Measurements from ENCODE around the gene ENTREP1. TPM values are rescaled to one million over a fixed set of nuclear protein-coding genes. Genes with fewer than 3 reads are reported as not detected.

Gene ENTREP1
- total and polyA plus RNA-seq, 2 experiments from 2014 or later, result 5.7 to 10.0 TPM

DNA sequence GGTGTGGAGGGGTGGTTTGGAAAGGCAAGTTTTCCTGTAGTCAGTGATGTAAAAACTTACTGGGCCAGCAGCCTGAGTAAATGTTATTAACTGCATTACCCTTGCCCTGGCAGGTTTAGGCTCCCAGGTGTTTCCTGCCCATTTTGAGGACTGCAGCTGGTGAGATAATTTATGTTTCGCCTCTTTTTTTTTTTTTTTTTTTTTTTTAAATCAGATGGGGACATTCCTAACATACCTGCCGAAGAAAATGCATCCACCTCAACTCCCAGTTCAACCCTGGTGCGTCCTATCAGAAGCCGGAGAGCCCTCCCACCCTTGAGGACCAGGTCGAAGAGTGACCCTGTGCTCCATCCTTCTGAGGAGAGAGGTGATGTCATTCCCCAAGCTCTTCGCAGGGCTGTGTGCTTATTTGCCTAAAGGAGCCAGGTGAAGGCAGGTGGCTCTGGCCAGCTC lies 60.6 kb downstream of the ENTREP1 start (continued):
- TF ChIP-seq, protein P1, sequence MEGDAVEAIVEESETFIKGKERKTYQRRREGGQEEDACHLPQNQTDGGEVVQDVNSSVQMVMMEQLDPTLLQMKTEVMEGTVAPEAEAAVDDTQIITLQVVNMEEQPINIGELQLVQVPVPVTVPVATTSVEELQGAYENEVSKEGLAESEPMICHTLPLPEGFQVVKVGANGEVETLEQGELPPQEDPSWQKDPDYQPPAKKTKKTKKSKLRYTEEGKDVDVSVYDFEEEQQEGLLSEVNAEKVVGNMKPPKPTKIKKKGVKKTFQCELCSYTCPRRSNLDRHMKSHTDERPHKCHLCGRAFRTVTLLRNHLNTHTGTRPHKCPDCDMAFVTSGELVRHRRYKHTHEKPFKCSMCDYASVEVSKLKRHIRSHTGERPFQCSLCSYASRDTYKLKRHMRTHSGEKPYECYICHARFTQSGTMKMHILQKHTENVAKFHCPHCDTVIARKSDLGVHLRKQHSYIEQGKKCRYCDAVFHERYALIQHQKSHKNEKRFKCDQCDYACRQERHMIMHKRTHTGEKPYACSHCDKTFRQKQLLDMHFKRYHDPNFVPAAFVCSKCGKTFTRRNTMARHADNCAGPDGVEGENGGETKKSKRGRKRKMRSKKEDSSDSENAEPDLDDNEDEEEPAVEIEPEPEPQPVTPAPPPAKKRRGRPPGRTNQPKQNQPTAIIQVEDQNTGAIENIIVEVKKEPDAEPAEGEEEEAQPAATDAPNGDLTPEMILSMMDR (conservative IDR thresholded peaks at IDR 0.05; ENCODE audit: low read depth in 2 of 2), result no peak

DNA sequence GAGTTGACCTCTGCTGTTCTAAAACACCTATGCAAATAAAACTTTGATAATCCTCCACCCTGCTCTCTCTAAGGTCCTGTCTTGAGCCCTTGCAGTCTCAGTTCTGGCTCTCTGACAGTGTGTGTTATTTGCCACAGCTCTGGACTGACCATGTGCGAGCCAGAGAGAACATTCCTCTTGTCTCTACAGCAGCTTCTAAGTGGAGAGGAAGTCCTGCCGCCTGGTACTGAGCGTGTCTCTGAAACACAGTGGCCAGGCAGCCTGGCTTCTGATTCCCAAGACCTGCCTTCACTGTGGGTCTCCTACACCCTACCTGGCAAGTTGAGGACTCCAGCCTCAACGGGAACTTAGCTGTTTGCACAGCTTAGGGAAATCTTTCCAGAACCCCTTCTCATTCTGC lies 61.6 kb downstream of the ENTREP1 start:
- H3K4me3 ChIP-seq, result no peak overlapping the region
- no peaks in the 10 kb centered on the region for H4K20me1 ChIP-seq (replicated peaks; ENCODE audit: insufficient read depth)
- peaks cover 7% of the 10 kb centered on the region for H3K27me3 Mint-ChIP-seq (ENCODE audit: insufficient read depth, low read depth, poor library complexity)
- TF ChIP-seq STAT1 (IDR thresholded peaks at IDR 0.05; ENCODE audit: unreplicated experiment) (no peak), CREB1 (CRISPR knock-in tag; IDR thresholded peaks at IDR 0.05; ENCODE audit: low read depth) (no peak), EZH2phosphoT487 (IDR thresholded peaks at IDR 0.05; ENCODE audit: unreplicated experiment) (no peak)
- TF ChIP-seq, protein P2, sequence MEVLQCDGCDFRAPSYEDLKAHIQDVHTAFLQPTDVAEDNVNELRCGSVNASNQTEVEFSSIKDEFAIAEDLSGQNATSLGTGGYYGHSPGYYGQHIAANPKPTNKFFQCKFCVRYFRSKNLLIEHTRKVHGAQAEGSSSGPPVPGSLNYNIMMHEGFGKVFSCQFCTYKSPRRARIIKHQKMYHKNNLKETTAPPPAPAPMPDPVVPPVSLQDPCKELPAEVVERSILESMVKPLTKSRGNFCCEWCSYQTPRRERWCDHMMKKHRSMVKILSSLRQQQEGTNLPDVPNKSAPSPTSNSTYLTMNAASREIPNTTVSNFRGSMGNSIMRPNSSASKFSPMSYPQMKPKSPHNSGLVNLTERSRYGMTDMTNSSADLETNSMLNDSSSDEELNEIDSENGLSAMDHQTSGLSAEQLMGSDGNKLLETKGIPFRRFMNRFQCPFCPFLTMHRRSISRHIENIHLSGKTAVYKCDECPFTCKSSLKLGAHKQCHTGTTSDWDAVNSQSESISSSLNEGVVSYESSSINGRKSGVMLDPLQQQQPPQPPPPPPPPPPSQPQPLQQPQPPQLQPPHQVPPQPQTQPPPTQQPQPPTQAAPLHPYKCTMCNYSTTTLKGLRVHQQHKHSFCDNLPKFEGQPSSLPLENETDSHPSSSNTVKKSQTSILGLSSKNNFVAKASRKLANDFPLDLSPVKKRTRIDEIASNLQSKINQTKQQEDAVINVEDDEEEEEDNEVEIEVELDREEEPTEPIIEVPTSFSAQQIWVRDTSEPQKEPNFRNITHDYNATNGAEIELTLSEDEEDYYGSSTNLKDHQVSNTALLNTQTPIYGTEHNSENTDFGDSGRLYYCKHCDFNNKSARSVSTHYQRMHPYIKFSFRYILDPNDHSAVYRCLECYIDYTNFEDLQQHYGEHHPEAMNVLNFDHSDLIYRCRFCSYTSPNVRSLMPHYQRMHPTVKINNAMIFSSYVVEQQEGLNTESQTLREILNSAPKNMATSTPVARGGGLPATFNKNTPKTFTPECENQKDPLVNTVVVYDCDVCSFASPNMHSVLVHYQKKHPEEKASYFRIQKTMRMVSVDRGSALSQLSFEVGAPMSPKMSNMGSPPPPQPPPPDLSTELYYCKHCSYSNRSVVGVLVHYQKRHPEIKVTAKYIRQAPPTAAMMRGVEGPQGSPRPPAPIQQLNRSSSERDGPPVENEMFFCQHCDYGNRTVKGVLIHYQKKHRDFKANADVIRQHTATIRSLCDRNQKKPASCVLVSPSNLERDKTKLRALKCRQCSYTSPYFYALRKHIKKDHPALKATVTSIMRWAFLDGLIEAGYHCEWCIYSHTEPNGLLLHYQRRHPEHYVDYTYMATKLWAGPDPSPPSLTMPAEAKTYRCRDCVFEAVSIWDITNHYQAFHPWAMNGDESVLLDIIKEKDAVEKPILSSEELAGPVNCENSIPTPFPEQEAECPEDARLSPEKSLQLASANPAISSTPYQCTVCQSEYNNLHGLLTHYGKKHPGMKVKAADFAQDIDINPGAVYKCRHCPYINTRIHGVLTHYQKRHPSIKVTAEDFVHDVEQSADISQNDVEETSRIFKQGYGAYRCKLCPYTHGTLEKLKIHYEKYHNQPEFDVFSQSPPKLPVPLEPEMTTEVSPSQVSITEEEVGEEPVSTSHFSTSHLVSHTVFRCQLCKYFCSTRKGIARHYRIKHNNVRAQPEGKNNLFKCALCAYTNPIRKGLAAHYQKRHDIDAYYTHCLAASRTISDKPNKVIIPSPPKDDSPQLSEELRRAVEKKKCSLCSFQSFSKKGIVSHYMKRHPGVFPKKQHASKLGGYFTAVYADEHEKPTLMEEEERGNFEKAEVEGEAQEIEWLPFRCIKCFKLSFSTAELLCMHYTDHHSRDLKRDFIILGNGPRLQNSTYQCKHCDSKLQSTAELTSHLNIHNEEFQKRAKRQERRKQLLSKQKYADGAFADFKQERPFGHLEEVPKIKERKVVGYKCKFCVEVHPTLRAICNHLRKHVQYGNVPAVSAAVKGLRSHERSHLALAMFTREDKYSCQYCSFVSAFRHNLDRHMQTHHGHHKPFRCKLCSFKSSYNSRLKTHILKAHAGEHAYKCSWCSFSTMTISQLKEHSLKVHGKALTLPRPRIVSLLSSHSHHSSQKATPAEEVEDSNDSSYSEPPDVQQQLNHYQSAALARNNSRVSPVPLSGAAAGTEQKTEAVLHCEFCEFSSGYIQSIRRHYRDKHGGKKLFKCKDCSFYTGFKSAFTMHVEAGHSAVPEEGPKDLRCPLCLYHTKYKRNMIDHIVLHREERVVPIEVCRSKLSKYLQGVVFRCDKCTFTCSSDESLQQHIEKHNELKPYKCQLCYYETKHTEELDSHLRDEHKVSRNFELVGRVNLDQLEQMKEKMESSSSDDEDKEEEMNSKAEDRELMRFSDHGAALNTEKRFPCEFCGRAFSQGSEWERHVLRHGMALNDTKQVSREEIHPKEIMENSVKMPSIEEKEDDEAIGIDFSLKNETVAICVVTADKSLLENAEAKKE (CRISPR knock-in tag; IDR thresholded peaks at IDR 0.05), result no peak
- TF ChIP-seq, protein P3, sequence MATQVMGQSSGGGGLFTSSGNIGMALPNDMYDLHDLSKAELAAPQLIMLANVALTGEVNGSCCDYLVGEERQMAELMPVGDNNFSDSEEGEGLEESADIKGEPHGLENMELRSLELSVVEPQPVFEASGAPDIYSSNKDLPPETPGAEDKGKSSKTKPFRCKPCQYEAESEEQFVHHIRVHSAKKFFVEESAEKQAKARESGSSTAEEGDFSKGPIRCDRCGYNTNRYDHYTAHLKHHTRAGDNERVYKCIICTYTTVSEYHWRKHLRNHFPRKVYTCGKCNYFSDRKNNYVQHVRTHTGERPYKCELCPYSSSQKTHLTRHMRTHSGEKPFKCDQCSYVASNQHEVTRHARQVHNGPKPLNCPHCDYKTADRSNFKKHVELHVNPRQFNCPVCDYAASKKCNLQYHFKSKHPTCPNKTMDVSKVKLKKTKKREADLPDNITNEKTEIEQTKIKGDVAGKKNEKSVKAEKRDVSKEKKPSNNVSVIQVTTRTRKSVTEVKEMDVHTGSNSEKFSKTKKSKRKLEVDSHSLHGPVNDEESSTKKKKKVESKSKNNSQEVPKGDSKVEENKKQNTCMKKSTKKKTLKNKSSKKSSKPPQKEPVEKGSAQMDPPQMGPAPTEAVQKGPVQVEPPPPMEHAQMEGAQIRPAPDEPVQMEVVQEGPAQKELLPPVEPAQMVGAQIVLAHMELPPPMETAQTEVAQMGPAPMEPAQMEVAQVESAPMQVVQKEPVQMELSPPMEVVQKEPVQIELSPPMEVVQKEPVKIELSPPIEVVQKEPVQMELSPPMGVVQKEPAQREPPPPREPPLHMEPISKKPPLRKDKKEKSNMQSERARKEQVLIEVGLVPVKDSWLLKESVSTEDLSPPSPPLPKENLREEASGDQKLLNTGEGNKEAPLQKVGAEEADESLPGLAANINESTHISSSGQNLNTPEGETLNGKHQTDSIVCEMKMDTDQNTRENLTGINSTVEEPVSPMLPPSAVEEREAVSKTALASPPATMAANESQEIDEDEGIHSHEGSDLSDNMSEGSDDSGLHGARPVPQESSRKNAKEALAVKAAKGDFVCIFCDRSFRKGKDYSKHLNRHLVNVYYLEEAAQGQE (IDR thresholded peaks at IDR 0.05; ENCODE audit: unreplicated experiment), result no peak
- TF ChIP-seq, protein P1 (conservative IDR thresholded peaks at IDR 0.05; ENCODE audit: low read depth in 2 of 2), result no peak
- H3K27ac Mint-ChIP-seq, result no peak overlapping the region
- peaks cover 4% of the 10 kb centered on the region; the same call in 1 of the 2 replicates for H3K9me2 ChIP-seq (ENCODE audit: insufficient read depth)
- ATAC-seq, result no peak
- H3K4me3 Mint-ChIP-seq, result no peak overlapping the region
- H3K36me3 Mint-ChIP-seq (ENCODE audit: low read depth), result peaks cover 11% of the 10 kb centered on the region; the same call in 2 of the 3 replicates
- H3F3A ChIP-seq (replicated peaks; ENCODE audit: low read depth), result no peaks in the 10 kb centered on the region
- H3K9me3 Mint-ChIP-seq, result no peaks in the 10 kb centered on the region
- H3K36me3 ChIP-seq (ENCODE audit: insufficient read depth), result no peaks in the 10 kb centered on the region
- no peaks in the 10 kb centered on the region for H3K79me2 ChIP-seq (replicated peaks; ENCODE audit: insufficient read depth)
- no peak for DNase-seq (ENCODE audit: low spot score)
- H3K27ac ChIP-seq (ENCODE audit: low read depth), result no peak overlapping the region
- 0 out of 2 replicates have a peak, but pooled peaks cover 2% of the 10 kb centered on the region for H3K4me1 ChIP-seq (ENCODE audit: insufficient read depth)
- H2AFZ ChIP-seq, result no peak overlapping the region
- no peak overlapping the region for H3K4me2 ChIP-seq
- peaks cover 27% of the 10 kb centered on the region for H3K4me1 Mint-ChIP-seq
- no peaks in the 10 kb centered on the region for H3K27me3 ChIP-seq (ENCODE audit: insufficient read depth)

Data from GM23338 (cell line).